DOHH2 (cell line): Measurements from ENCODE around the gene ZBTB4.

Source experiments
- H3F3A ChIP-seq: fragments of 200-600 bp; sonication (generic), shearing (Covaris generic); 2 replicates; pipeline ENCODE4 v1.6.0; 2016; ENCODE audit warnings: antibody characterized with exemption, mild to moderate bottlenecking; ENCODE audit not compliant: control insufficient read depth, insufficient read depth
- H3K27ac ChIP-seq: fragments of 200-600 bp; sonication (generic); 2 replicates; pipeline ENCODE4 v1.5.1; 2014; ENCODE audit warnings: low read depth, mild to moderate bottlenecking, low read length, moderate library complexity
- H3K27me3 ChIP-seq: fragments of 200-600 bp; sonication (generic); 2 replicates; pipeline ENCODE4 v1.6.1; 2014; ENCODE audit warnings: mild to moderate bottlenecking, low read length, mixed read lengths; ENCODE audit not compliant: control insufficient read depth
- H3K36me3 ChIP-seq: fragments of 200-600 bp; sonication (generic); 2 replicates; pipeline ENCODE4 v1.6.1; 2014; ENCODE audit warnings: mild to moderate bottlenecking, low read length, moderate library complexity, mixed read lengths; ENCODE audit not compliant: control insufficient read depth
- H3K4me1 ChIP-seq: fragments of 200-600 bp; sonication (generic); 2 replicates; pipeline ENCODE4 v1.6.1; 2014; ENCODE audit warnings: mild to moderate bottlenecking, low read length, mixed read lengths; ENCODE audit not compliant: control insufficient read depth
- H3K4me2 ChIP-seq: fragments of 200-600 bp; sonication (generic); 2 replicates; pipeline ENCODE4 v1.6.0; 2014; ENCODE audit warnings: mild to moderate bottlenecking, low read length, moderate library complexity
- H3K4me3 ChIP-seq: fragments of 200-600 bp; sonication (generic); 2 replicates; pipeline ENCODE4 v1.5.1; 2014; ENCODE audit warnings: mild to moderate bottlenecking, low read length, mixed read lengths
- H3K79me2 ChIP-seq: fragments of 200-600 bp; sonication (generic); 2 replicates; pipeline ENCODE4 v1.6.1; 2014; ENCODE audit warnings: mild to moderate bottlenecking, low read length, mixed read lengths; ENCODE audit not compliant: control insufficient read depth
- H3K9me2 ChIP-seq: fragments of 200-600 bp; sonication (generic); replicated peaks from 2 replicates; pipeline ENCODE4 v1.6.1; 2014; ENCODE audit warnings: mild to moderate bottlenecking, low read length, mixed read lengths; ENCODE audit not compliant: control insufficient read depth
- H3K9me3 ChIP-seq: fragments of 200-600 bp; sonication (generic); 2 replicates; pipeline ENCODE4 v1.6.1; 2014; ENCODE audit warnings: antibody characterized with exemption, low read length, mixed read lengths; ENCODE audit not compliant: control insufficient read depth, insufficient read depth
- H4K20me1 ChIP-seq: fragments of 200-600 bp; sonication (generic); 2 replicates; pipeline ENCODE4 v1.6.0; 2014; ENCODE audit warnings: low read depth, mild to moderate bottlenecking, antibody characterized with exemption, low read length, moderate library complexity; ENCODE audit not compliant: control insufficient read depth, insufficient read depth
- EZH2phosphoT487 ChIP-seq: fragments of 200-600 bp; sonication (generic); IDR thresholded peaks from 2 replicates; pipeline ENCODE4 v1.6.1; 2017; ENCODE audit warnings: borderline replicate concordance, mild to moderate bottlenecking, antibody characterized with exemption, low read length, moderate library complexity, mixed read lengths
- TF ChIP-seq, protein P1 (sequence below): fragments of 200-600 bp; sonication (generic); IDR thresholded peaks from one replicate; pipeline ENCODE4 v1.5.1; 2014; ENCODE audit warnings: antibody characterized with exemption, mild to moderate bottlenecking, low read depth, low read length; ENCODE audit not compliant: poor library complexity, severe bottlenecking

The ZBTB4 gene

DNA sequence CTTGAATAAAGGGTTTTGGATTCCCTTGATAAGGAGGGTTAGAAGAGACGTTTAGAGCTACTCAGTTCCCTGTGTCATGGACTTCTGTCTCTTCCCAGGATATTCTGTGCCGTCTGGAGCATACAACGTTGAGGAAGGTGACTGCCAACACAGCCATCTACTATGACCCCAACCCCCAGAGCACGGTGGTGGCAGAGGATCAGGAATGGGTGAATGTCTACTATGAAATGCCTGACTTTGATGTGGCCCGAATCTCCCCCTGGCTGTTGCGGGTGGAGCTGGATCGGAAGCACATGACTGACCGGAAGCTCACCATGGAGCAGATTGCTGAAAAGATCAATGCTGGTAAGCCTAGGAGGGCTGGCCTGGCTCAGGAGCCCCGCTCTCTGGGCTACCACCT, 29.4 kb upstream of the ZBTB4 start:
- H3K27ac ChIP-seq, result no peak overlapping the region
- no peaks in the 10 kb centered on the region for H3K9me3 ChIP-seq
- no peaks in the 10 kb centered on the region for H3K79me2 ChIP-seq
- H3K4me2 ChIP-seq, result no peak overlapping the region
- no peaks in the 10 kb centered on the region for H3F3A ChIP-seq
- H3K27me3 ChIP-seq, result no peaks in the 10 kb centered on the region
- H3K4me3 ChIP-seq, result no peak overlapping the region
- H3K4me1 ChIP-seq, result no peaks in the 10 kb centered on the region
- peaks cover 90% of the 10 kb centered on the region for H3K36me3 ChIP-seq
- TF ChIP-seq EZH2phosphoT487, result no peak
- TF ChIP-seq, protein P1, sequence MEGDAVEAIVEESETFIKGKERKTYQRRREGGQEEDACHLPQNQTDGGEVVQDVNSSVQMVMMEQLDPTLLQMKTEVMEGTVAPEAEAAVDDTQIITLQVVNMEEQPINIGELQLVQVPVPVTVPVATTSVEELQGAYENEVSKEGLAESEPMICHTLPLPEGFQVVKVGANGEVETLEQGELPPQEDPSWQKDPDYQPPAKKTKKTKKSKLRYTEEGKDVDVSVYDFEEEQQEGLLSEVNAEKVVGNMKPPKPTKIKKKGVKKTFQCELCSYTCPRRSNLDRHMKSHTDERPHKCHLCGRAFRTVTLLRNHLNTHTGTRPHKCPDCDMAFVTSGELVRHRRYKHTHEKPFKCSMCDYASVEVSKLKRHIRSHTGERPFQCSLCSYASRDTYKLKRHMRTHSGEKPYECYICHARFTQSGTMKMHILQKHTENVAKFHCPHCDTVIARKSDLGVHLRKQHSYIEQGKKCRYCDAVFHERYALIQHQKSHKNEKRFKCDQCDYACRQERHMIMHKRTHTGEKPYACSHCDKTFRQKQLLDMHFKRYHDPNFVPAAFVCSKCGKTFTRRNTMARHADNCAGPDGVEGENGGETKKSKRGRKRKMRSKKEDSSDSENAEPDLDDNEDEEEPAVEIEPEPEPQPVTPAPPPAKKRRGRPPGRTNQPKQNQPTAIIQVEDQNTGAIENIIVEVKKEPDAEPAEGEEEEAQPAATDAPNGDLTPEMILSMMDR, result no peak
- H4K20me1 ChIP-seq, result no peaks in the 10 kb centered on the region
- H3K9me2 ChIP-seq, result no peaks in the 10 kb centered on the region

DNA sequence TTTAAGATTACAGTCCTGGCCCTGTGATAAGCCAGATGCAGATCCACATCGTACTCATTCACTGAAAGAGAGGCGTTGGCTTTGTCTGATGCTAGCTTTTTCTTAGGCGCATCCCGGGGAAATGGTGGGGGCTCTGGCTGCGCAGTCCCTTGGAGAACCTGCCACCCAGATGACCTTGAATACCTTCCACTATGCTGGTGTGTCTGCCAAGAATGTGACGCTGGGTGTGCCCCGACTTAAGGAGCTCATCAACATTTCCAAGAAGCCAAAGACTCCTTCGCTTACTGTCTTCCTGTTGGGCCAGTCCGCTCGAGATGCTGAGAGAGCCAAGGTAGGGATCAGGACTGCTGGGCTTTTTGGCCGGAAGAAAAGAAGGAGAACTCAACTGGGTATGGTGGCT, 28.7 kb upstream of the ZBTB4 start:
- Histone ChIP-seq H3K27me3 (no peaks in the 10 kb centered on the region), H3K27ac (no peak overlapping the region), H3F3A (no peaks in the 10 kb centered on the region), H3K9me2 (no peaks in the 10 kb centered on the region), H3K4me3 (no peak overlapping the region), H3K4me2 (no peak overlapping the region), H3K4me1 (no peaks in the 10 kb centered on the region), H4K20me1 (no peaks in the 10 kb centered on the region), H3K9me3 (no peaks in the 10 kb centered on the region), H3K79me2 (no peaks in the 10 kb centered on the region), H3K36me3 (peaks cover 90% of the 10 kb centered on the region)
- TF ChIP-seq, protein P1, result no peak
- TF ChIP-seq EZH2phosphoT487, result no peak

DNA sequence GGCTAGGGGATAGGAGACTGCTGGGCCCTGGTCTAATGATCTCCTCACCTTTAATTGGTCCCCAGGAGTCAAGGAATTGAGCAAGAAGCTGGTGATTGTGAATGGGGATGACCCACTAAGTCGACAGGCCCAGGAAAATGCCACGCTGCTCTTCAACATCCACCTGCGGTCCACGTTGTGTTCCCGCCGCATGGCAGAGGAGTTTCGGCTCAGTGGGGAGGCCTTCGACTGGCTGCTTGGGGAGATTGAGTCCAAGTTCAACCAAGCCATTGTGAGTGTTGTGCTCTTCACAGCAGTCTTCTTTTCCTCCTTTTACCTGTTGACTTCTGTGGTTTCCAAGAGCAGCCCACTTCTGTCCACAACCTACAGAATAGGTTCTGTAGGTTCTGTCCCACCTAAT, 24.1 kb upstream of the ZBTB4 start:
- H3K27ac ChIP-seq, result no peak overlapping the region
- no peaks in the 10 kb centered on the region for H3K9me3 ChIP-seq
- H3K36me3 ChIP-seq, result peaks cover 85% of the 10 kb centered on the region
- H3K4me2 ChIP-seq, result no peak overlapping the region
- H3F3A ChIP-seq, result no peaks in the 10 kb centered on the region
- no peaks in the 10 kb centered on the region for H3K27me3 ChIP-seq
- no peaks in the 10 kb centered on the region for H3K9me2 ChIP-seq
- no peak for TF ChIP-seq EZH2phosphoT487
- TF ChIP-seq, protein P1, result no peak
- no peaks in the 10 kb centered on the region for H3K4me1 ChIP-seq
- no peaks in the 10 kb centered on the region; the same call in 1 of the 2 replicates for H4K20me1 ChIP-seq
- no peak overlapping the region for H3K4me3 ChIP-seq
- H3K79me2 ChIP-seq, result no peaks in the 10 kb centered on the region

DNA sequence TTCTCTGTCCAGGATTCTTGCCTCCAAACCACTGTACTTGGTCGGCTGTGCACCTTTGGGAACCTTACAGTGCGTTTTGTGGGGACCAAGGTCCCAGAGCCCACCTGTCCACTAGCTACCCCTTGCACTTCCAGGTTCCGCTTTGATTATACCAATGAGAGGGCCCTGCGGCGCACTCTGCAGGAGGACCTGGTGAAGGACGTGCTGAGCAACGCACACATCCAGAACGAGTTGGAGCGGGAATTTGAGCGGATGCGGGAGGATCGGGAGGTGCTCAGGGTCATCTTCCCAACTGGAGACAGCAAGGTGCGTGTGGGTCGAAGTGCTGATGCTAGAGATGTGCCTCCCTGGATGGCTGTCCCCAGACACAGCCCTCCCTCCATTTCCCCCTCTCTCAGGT, 23.6 kb upstream of the ZBTB4 start:
- Histone ChIP-seq H4K20me1 (no peaks in the 10 kb centered on the region; the same call in 1 of the 2 replicates), H3K4me2 (no peak overlapping the region), H3K27ac (no peak overlapping the region), H3K9me2 (no peaks in the 10 kb centered on the region), H3K4me3 (no peak overlapping the region), H3K27me3 (no peaks in the 10 kb centered on the region), H3K79me2 (no peaks in the 10 kb centered on the region), H3K36me3 (peaks cover 86% of the 10 kb centered on the region), H3F3A (no peaks in the 10 kb centered on the region), H3K9me3 (no peaks in the 10 kb centered on the region), H3K4me1 (no peaks in the 10 kb centered on the region)
- no peak for TF ChIP-seq EZH2phosphoT487
- TF ChIP-seq, protein P1, result peak; percentile 53
